DMS114 treated with DMSO at 0.1 percent for 48 hours (cell line): ENCODE data around the gene IGLL1.

Experiments used
- DNase-seq: peaks from one replicate; lab custom pipeline; 2025; ENCODE audit not compliant: unreplicated experiment; lab: John Stamatoyannopoulos, UW

IGLL1 gene

GRCh38 chr22:23530106-23530505, 50.0 kb downstream of the IGLL1 start:
- DNase-seq: no peak

- DNase-seq: no peak
These were observed 50.7 kb downstream of the IGLL1 start for GRCh38 chr22:23529166-23530103.

DNA sequence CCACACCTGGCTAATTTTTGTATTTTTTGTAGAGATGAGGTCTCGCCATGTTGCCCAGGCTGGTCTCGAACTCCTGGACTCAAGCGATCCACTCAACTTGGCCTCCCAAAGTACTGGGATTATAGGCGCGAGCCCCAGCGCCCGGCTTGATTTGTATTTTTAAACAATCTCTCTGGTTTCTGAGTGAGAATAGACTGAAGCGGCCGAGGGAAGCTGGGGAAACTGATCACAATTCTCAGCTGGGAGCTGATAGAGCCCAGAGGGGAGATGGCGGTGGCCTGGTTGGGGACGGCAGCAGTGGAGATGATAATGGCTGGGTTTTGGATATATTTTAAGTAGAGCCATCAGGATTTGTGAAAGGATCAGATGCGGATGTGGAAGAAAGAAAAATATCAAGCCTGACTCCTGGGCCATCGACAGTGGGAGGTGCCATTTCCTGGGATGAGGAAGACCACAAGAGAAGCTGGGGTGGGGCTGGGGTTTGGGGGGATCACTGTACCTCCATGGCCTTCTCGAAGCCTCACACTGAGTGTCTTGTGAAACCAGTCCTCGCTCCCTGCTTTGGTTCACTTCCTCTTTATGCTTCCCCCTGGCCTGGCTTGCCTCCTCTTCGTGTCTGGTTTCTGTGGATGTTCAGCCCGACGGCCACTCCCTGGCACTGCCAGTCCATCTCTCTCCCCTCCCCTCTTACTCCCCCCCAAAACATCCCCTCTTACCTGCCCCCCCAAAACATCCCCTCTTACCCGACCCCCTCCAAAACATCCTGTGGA, 51.9 kb downstream of the IGLL1 start:
- DNase-seq: no peak

DNA sequence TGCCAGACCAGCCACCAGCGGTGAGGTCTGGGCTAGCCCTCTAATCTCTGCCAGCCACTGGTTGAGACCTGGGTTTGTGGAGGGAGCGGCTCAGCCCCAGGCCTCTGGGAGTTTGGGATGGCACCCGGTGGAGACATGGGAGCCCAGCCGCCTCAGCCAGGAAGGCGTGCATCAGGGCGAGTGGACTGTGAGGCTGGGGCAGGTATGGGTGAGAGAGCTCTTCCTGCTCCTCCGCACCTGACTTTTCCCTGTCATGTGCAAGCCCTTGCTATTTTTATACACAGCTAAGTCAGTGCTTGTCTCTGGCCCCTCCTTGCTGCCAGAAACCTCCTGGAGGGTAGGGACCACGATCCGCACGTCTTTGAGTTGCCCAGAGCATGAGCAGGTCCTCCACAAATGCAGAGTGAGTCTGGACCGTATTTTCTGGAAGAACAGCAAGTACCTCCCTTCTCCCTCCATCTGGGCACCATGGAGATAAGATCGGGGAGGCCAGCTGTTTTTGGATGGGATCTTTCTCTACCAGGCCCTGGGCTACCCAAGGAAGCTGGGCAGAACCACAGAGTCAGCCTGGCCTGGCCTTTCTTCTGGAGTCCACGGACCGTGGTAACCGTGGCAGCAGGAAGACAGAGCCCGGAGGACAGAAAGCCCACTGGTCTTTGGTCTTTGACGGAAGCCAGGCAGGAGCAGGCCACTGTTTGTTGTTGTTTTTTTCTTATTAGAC, 53.3 kb downstream of the IGLL1 start:
- DNase-seq: no peak

DNA sequence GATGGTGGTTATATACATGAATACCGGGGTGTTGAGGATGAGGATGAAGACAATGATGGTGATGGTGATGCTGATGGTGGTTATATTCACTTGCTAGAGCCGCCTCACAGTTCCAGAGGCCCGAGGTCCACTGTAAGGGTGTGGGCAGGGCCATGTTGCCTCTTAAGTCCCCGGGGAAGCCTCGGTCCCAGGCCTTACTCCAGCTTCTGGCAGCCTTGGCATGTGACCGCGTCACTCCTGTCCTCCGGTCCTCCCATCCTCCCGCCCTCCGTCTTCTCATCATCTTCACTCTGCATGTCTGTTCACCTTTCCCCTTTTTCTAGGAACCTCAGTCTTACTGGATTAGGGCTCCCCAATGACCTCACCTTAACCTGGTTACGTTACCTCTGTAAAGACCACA, 54.6 kb downstream of the IGLL1 start:
- no peak for DNase-seq

GRCh38 chr22:23524226-23524625, 55.9 kb downstream of the IGLL1 start:
- DNase-seq: no peak

- DNase-seq: no peak
These were observed 56.4 kb downstream of the IGLL1 start for GRCh38 chr22:23523713-23524112.
